Measurements from ENCODE around the gene CD82.
A peak's percentile ranks its signal among the peaks of the same experiment; 100 is the strongest.

The CD82 gene

DNA sequence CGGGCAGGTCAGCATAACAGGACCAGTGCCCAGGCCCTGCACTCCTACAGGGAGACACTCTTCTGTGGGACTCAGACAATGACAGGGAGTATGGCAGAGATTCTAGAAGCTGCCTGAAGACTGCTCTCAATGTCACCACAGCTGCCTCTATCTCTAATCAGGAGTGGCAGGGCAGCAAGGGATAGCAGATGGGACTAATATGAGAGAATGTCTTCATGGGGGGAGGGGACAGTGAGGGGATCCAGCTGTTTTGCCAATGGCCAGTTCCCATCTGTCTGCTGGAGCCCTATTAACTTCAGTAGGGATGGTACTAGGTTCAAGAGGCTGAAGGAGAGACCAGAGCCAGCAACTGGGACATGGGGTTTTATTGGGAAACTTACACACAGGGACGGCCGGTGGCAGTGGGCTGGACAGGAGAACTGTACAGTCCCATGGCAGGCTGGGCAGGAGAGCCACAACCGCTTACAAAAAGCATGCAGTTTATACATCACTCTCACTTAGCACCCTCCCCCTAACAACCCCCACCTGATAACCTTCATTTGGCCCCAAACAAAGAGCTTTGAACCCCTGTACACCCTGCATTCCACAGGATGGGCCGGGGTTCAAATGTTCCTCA, 2.5 kb upstream of the CD82 start:
- no peak for ATAC-seq

DNA sequence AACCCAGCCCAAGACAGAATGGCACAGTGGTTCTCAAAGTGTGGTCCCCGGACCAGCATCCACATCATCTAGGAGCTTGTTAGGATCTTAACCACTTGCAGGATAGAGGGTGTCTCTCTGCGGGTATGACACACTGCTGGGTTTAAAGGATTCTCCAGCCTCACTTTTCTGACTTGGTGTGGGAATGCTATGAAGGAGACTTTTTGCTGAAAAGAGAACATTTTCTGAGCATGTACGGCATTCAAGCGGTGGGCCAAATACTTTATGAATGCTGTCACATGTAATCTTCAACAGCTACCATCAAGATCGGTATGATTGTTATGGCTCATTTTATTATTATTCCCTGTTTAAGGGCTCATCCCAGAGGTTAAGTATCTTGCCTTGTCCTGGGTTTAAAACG, 1.8 kb upstream of the CD82 start:
- TF ChIP-seq CSRNP3 (CRISPR knock-in tag; IDR thresholded peaks at IDR 0.05): no peak
- no peak for TF ChIP-seq PPARA (CRISPR knock-in tag; IDR thresholded peaks at IDR 0.05; ENCODE audit: borderline replicate concordance)
- TF ChIP-seq TCF4 (CRISPR knock-in tag; IDR thresholded peaks at IDR 0.05; ENCODE audit: borderline replicate concordance): no peak
- no peak for TF ChIP-seq BACH2 (CRISPR knock-in tag; IDR thresholded peaks at IDR 0.05; ENCODE audit: borderline replicate concordance)
- ATAC-seq: no peak

More for the DNA sequence above, 2.5 kb upstream of the CD82 start:
- no peak for TF ChIP-seq ZNF8 (CRISPR knock-in tag; IDR thresholded peaks at IDR 0.05)
- TF ChIP-seq TOX (CRISPR knock-in tag; IDR thresholded peaks at IDR 0.05; ENCODE audit: borderline replicate concordance): no peak
- no peak for TF ChIP-seq CSRNP3 (CRISPR knock-in tag; IDR thresholded peaks at IDR 0.05)
- TF ChIP-seq, protein P1, sequence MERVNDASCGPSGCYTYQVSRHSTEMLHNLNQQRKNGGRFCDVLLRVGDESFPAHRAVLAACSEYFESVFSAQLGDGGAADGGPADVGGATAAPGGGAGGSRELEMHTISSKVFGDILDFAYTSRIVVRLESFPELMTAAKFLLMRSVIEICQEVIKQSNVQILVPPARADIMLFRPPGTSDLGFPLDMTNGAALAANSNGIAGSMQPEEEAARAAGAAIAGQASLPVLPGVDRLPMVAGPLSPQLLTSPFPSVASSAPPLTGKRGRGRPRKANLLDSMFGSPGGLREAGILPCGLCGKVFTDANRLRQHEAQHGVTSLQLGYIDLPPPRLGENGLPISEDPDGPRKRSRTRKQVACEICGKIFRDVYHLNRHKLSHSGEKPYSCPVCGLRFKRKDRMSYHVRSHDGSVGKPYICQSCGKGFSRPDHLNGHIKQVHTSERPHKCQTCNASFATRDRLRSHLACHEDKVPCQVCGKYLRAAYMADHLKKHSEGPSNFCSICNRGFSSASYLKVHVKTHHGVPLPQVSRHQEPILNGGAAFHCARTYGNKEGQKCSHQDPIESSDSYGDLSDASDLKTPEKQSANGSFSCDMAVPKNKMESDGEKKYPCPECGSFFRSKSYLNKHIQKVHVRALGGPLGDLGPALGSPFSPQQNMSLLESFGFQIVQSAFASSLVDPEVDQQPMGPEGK (CRISPR knock-in tag; IDR thresholded peaks at IDR 0.05; ENCODE audit: borderline replicate concordance): no peak
- TF ChIP-seq RARB (CRISPR knock-in tag; IDR thresholded peaks at IDR 0.05): no peak
- TF ChIP-seq ZFP30 (CRISPR knock-in tag; IDR thresholded peaks at IDR 0.05): no peak
- no peak for TF ChIP-seq SNAI2 (CRISPR knock-in tag; IDR thresholded peaks at IDR 0.05)
- TF ChIP-seq PPARA (CRISPR knock-in tag; IDR thresholded peaks at IDR 0.05; ENCODE audit: borderline replicate concordance): no peak
- TF ChIP-seq ZC3H10 (CRISPR knock-in tag; IDR thresholded peaks at IDR 0.05): no peak

- ATAC-seq: no peak
- TF ChIP-seq TCF4 (CRISPR knock-in tag; IDR thresholded peaks at IDR 0.05; ENCODE audit: borderline replicate concordance): no peak
Observed at GRCh38 chr11:44564166-44564565, 1.3 kb upstream of the CD82 start.

- peak; percentile 58 for ATAC-seq
- TF ChIP-seq POU6F1 (CRISPR knock-in tag; IDR thresholded peaks at IDR 0.05; ENCODE audit: borderline replicate concordance, low read depth): no peak
- TF ChIP-seq ZFP30 (CRISPR knock-in tag; IDR thresholded peaks at IDR 0.05): no peak
- TF ChIP-seq TOX (CRISPR knock-in tag; IDR thresholded peaks at IDR 0.05; ENCODE audit: borderline replicate concordance): no peak
- TF ChIP-seq, protein P1 (CRISPR knock-in tag; IDR thresholded peaks at IDR 0.05; ENCODE audit: borderline replicate concordance): peak; percentile 58; the same call in 1 of the 2 replicates
- TF ChIP-seq CSRNP3 (CRISPR knock-in tag; IDR thresholded peaks at IDR 0.05): no peak
Observed at GRCh38 chr11:44564670-44565210, 723 bp upstream of the CD82 start.

Measured in SK-N-SH treated with all-trans-retinoic acid at 6 μM for 48 hours (cell line).